Measurements from ENCODE around the gene MGA. TPM values are rescaled to one million over a fixed set of nuclear protein-coding genes. Genes with fewer than 3 reads are reported as not detected.
A peak's percentile ranks its signal among the peaks of the same experiment; 100 is the strongest.

MGA gene
- polyA plus RNA-seq, 4 donors: 26.8 to 37.2 (median 34.3) TPM

- DNase-seq (ENCODE audit: low read depth in 4 of 4, low spot score in 3 of 4): no peak
These were observed 4.0 kb upstream of the MGA start for GRCh38 chr15:41656188-41656587.

- DNase-seq (ENCODE audit: low read depth in 4 of 4, low spot score in 3 of 4): no peak
These were observed 1.5 kb upstream of the MGA start for GRCh38 chr15:41658689-41659088.

- no peak for DNase-seq (ENCODE audit: low read depth in 4 of 4, low spot score in 3 of 4)
These were observed 1.0 kb upstream of the MGA start for GRCh38 chr15:41659190-41659589.

GRCh38 chr15:41659855-41660234, 360 bp upstream of the MGA start:
- peak in 1 of 4 donors; percentile 33 for DNase-seq (ENCODE audit: low read depth in 4 of 4, low spot score in 3 of 4)

GRCh38 chr15:41661078-41661517, 893 bp downstream of the MGA start:
- peak in 1 of 4 donors; percentile 11 for DNase-seq (ENCODE audit: low read depth in 4 of 4, low spot score in 3 of 4)

- peak in 3 of 4 donors; percentile 46 to 65 (median 59) for DNase-seq (ENCODE audit: low read depth in 4 of 4, low spot score in 3 of 4)
These were observed 1.5 kb downstream of the MGA start for GRCh38 chr15:41661518-41662225.

GRCh38 chr15:41666353-41666920, 6.2 kb downstream of the MGA start:
- no peak for DNase-seq (ENCODE audit: low read depth in 4 of 4, low spot score in 3 of 4)

- no peak for DNase-seq (ENCODE audit: low read depth in 4 of 4, low spot score in 3 of 4)
These were observed 9.5 kb downstream of the MGA start for GRCh38 chr15:41669701-41670100.

GRCh38 chr15:41671656-41672648, 11.7 kb downstream of the MGA start:
- no peak for DNase-seq (ENCODE audit: low read depth in 4 of 4, low spot score in 3 of 4)

- no peak for DNase-seq (ENCODE audit: low read depth in 4 of 4, low spot score in 3 of 4)
These were observed 15.1 kb downstream of the MGA start for GRCh38 chr15:41675337-41675736.

- DNase-seq (ENCODE audit: low read depth in 4 of 4, low spot score in 3 of 4): no peak
These were observed 18.5 kb downstream of the MGA start for GRCh38 chr15:41678742-41679141.

GRCh38 chr15:41683955-41684354, 23.8 kb downstream of the MGA start:
- DNase-seq (ENCODE audit: low read depth in 4 of 4, low spot score in 3 of 4): no peak

GRCh38 chr15:41688671-41689070, 28.5 kb downstream of the MGA start:
- no peak for DNase-seq (ENCODE audit: low read depth in 4 of 4, low spot score in 3 of 4)

- no peak for DNase-seq (ENCODE audit: low read depth in 4 of 4, low spot score in 3 of 4)
These were observed 28.9 kb downstream of the MGA start for GRCh38 chr15:41689083-41689482.

GRCh38 chr15:41689834-41690233, 29.6 kb downstream of the MGA start:
- no peak for DNase-seq (ENCODE audit: low read depth in 4 of 4, low spot score in 3 of 4)

GRCh38 chr15:41690636-41691035, 30.4 kb downstream of the MGA start:
- no peak for DNase-seq (ENCODE audit: low read depth in 4 of 4, low spot score in 3 of 4)

- no peak for DNase-seq (ENCODE audit: low read depth in 4 of 4, low spot score in 3 of 4)
These were observed 31.3 kb downstream of the MGA start for GRCh38 chr15:41691471-41691870.

GRCh38 chr15:41692049-41692448, 31.8 kb downstream of the MGA start:
- DNase-seq (ENCODE audit: low read depth in 4 of 4, low spot score in 3 of 4): no peak

- DNase-seq (ENCODE audit: low read depth in 4 of 4, low spot score in 3 of 4): no peak
These were observed 33.6 kb downstream of the MGA start for GRCh38 chr15:41693757-41694156.

GRCh38 chr15:41695750-41696436, 35.7 kb downstream of the MGA start:
- DNase-seq (ENCODE audit: low read depth in 4 of 4, low spot score in 3 of 4): peak in 2 of 4 donors; percentile 5 to 6

- no peak for DNase-seq (ENCODE audit: low read depth in 4 of 4, low spot score in 3 of 4)
These were observed 38.6 kb downstream of the MGA start for GRCh38 chr15:41698779-41699178.

Measured in left renal pelvis (tissue), 4 donors.